Esophagus muscularis mucosa (tissue), 3 donors: ENCODE data around the gene DNAL1.

Experiments
- CTCF ChIP-seq, 3 experiments: fragments of 200-600 bp in 2 of 3; fragments of 450-650 bp in 1 of 3; sonication (generic) in 2 of 3; IDR thresholded peaks; one replicate each; pipeline ENCODE4 v1.5.1; 2017 to 2019; ENCODE audit warnings: antibody characterized with exemption in 3 of 3, mild to moderate bottlenecking in 2 of 3, moderate library complexity in 1 of 3
- POLR2A ChIP-seq: fragments of 450-650 bp; IDR thresholded peaks from one replicate; pipeline ENCODE4 v1.6.1; 2017; ENCODE audit warnings: antibody characterized with exemption, moderate library complexity, mild to moderate bottlenecking, low read depth

- no peak for TF ChIP-seq CTCF (IDR thresholded peaks at IDR 0.05)
- TF ChIP-seq POLR2A: no peak
Measured at GRCh38 chr14:73739899-73740617, 95.3 kb downstream of the DNAL1 start.
